Breast epithelium (tissue), 3 donors: ENCODE results near the gene DGKI.

Experiments
- CTCF ChIP-seq, 3 donors: fragments of 450-650 bp; IDR thresholded peaks; one replicate each; pipeline ENCODE4 v1.5.1; 2016 to 2017; ENCODE audit warnings: antibody characterized with exemption in 3 of 3, mild to moderate bottlenecking in 3 of 3, moderate library complexity in 3 of 3
- POLR2A ChIP-seq: fragments of 450-650 bp; IDR thresholded peaks from one replicate; pipeline ENCODE4 v1.6.1; 2016; ENCODE audit warnings: antibody characterized with exemption, mild to moderate bottlenecking, moderate library complexity
- POLR2AphosphoS5 ChIP-seq, 3 donors: sonication (generic); formaldehyde crosslinking; IDR thresholded peaks; one replicate each; pipeline ENCODE4 v1.6.1; 2017; ENCODE audit warnings: antibody characterized with exemption in 3 of 3

DNA sequence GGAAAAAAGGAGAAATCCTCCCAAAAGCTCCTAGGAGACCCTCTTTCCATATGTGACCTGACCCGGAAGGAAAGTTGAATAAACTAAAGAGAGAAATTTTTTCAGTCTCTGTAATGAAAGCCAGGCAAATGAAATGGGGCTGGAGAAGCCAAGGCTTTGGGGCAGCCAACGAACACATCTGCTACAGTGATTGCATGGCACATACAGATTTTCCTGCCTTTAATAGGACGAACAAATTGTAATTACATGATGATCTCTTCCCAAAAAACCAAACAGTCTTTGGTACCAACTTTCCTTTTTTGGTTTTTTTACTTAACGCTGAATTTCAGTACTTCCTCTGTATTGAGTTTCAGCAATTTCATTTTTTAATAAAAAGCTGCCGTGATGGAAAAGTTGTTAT lies 479.8 kb downstream of the DGKI start:
- TF ChIP-seq CTCF (IDR thresholded peaks at IDR 0.05) (no peak), POLR2AphosphoS5 (IDR thresholded peaks at IDR 0.05) (no peak), POLR2A (no peak)
